Astrocyte of the cerebellum (primary cell): ENCODE results near the gene GRID1.

Experiments
- DNase-seq: peaks from one replicate; pipeline ENCODE4 v3.0.0-alpha.2; 2011; ENCODE audit warnings: low read depth
- H3K4me3 ChIP-seq: 2 replicates; pipeline ENCODE4 v1.5.1; 2011; ENCODE audit warnings: mild to moderate bottlenecking, low read depth, low read length, moderate library complexity
- in situ Hi-C: cut with HindIII; loops from 2 replicates; pipeline ENCODE4 v1.10.0; 2017; ENCODE audit warnings: low sequenced_read_pairs
- TF ChIP-seq, protein P1 (sequence below): IDR thresholded peaks from 2 replicates; pipeline ENCODE4 v1.5.1; 2012; ENCODE audit warnings: low read length, low read depth, moderate library complexity, mild to moderate bottlenecking; ENCODE audit errors: missing control alignments

The GRID1 gene

DNA sequence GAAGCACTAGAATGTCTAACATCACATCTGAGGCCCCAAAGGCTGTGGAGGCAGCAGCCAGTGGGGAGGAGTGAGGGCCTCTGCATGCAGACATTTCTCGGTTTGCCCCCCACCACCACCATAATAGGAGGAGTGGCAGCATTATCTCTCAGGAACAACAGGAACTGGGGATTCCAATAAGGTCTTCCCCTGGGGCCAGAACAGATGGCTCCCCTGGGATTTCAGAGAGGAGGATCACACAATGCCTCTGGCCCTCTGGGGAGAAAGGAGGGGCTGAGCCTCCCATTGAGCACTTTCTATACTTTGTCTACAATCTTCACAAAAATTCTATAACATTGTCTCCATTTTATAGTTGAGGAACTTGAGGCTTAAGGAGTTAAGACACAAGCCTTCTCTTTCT lies 61.1 kb downstream of the GRID1 start:
- in situ Hi-C loops: no loop called here
- H3K4me3 ChIP-seq: no peak overlapping the region
- no peak for DNase-seq
- TF ChIP-seq, protein P1, sequence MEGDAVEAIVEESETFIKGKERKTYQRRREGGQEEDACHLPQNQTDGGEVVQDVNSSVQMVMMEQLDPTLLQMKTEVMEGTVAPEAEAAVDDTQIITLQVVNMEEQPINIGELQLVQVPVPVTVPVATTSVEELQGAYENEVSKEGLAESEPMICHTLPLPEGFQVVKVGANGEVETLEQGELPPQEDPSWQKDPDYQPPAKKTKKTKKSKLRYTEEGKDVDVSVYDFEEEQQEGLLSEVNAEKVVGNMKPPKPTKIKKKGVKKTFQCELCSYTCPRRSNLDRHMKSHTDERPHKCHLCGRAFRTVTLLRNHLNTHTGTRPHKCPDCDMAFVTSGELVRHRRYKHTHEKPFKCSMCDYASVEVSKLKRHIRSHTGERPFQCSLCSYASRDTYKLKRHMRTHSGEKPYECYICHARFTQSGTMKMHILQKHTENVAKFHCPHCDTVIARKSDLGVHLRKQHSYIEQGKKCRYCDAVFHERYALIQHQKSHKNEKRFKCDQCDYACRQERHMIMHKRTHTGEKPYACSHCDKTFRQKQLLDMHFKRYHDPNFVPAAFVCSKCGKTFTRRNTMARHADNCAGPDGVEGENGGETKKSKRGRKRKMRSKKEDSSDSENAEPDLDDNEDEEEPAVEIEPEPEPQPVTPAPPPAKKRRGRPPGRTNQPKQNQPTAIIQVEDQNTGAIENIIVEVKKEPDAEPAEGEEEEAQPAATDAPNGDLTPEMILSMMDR: no peak

DNA sequence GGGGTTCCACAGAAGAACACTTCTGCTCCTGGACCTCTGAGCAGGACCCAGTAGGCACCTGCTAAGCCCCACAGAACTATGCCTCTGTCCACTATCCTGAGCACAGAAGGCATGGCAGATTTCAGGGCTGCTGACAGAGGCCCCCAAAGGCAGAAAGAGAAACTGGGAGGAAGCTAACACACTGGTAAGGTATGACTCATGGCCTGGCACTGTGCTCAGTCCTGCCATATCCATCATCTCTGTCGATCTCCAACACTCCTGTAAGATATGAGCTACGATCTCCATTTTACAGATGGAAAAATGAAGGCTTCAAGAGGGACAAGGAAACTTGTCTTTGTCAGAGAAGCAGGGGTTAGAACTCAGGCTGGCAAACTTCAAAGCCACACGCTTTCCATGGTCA lies 62.2 kb downstream of the GRID1 start:
- in situ Hi-C loops: no loop called here
- H3K4me3 ChIP-seq: no peak overlapping the region

DNA sequence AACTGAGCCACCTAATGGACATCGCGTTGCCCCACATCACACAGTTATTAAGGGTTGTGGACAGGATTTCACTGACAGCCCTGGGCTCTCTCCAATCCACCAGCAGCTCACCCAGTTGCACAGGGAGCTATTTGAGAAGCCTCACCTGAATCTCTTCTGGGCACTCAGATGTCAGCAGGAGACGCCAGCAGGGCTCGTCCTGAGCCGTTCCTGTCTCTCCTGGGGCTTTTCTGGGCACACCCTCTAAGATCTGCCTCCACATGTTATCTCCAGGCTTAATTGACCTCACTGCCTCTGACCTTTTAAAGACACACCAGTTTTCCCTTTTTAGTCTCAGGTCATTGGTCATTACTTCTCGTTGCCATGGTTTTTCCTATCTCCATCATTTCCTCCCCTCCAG lies 63.0 kb downstream of the GRID1 start:
- in situ Hi-C loops: no loop called here
- DNase-seq: no peak
- H3K4me3 ChIP-seq: no peak overlapping the region
- TF ChIP-seq, protein P1: no peak

More for the DNA sequence above, 62.2 kb downstream of the GRID1 start:
- TF ChIP-seq, protein P1: no peak
- DNase-seq: no peak

DNA sequence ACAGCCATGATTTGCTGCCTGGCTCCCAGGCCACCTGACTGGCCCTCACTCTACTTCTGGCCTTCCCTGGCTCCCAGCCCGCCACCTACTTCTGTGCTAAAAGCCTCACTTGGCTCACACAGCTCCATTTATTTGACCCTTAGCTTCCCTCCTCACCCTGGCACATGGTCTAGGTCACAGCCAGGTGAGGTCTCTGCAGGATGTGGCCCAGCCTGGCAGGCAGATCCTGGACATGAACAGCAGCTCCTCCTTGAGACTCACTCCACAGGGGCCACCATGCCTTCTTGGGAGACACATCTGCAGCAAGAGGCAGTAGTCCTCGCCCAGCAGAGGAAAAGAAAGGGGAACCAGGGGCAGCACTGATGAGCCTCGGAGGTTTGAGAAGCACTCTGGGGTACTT lies 64.6 kb downstream of the GRID1 start:
- DNase-seq: no peak
- H3K4me3 ChIP-seq: no peak overlapping the region
- in situ Hi-C loops: no loop called here
- TF ChIP-seq, protein P1: no peak

DNA sequence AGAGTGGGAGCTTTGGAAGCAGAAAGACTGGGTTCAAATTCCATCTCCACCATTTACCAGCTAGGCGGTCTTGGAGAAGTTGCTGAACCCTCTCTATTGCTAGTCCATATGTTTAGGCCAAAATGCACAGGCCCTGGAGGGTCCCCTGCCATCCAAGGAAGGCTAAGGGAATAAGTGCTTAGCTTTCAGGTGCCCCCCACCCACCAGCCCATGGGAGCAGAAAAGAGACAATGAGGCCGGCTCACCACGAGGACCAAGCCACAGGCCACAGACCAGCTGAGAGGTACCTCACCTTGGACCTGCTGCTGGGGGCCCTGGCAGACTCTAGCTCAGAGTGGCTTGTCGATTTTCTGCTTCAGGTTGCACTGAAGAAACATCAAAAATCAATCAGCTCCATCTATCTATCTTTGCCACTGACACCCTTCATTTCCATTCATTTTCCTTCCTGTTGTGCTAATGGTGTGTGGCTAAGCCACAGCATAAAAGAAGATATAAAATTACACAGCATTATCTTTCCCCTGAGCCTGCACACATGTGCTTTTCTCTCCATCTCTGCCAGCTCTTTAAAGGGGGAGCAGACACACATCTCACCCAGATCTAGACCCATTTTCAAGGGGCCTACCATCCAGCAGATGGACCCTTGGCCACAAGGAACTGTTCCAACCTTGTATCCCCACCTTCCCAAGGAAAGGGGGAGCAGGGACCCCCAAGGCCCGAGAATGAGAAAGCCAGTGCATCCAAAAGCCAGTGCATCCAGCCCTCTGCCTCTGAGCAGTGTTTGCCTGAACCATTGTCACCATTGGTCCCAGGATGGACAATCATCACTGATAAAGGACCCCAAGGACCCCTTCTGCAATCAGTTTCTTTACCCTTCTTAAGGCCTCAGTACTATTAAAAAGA lies 65.4 kb downstream of the GRID1 start:
- DNase-seq: no peak
- TF ChIP-seq, protein P1: no peak
- in situ Hi-C loops: no loop called here
- no peak overlapping the region for H3K4me3 ChIP-seq

DNA sequence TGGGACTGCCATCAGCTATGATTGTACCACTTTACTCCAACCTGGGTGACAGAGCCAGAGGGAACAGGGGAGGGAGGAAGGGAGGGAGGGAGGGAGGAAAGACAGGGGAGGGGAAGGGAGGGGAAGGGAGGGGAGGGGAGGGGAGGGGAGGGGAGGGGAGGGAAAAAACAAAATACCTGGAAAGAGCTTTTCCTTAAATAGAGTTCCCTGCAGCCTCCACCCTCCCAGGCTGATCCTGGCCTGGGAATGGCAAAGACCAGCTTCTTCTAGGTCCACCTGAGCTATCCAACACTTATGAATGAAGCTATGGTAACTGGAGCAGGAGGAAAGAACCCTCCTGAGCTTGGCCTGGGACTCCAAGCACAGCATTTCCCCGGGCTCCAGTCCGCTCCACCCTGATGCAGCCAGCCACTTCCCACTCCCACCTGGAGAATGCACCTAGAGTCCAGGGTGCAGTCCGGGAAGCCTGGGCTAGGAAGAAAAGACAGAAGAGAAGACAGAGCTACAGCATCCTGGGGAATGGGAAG lies 66.1 kb downstream of the GRID1 start:
- in situ Hi-C loops: no loop called here
- DNase-seq: no peak
- H3K4me3 ChIP-seq: no peak overlapping the region
- TF ChIP-seq, protein P1: no peak
